Retina (tissue), 1 donor: ENCODE measurements around the gene SLC25A23.
"Not testable (repeated sequence)": the region's sequence is repeated elsewhere in the genome, so short reads cannot be mapped to it uniquely, and the experiment has no call there.

Source experiments
- DNase-seq: peaks from one replicate; pipeline ENCODE4 v3.0.0-alpha.2; 2016

The SLC25A23 gene

GRCh38 chr19:6453951-6454565 lies 5.5 kb downstream of the SLC25A23 start:
- no peak for DNase-seq

DNA sequence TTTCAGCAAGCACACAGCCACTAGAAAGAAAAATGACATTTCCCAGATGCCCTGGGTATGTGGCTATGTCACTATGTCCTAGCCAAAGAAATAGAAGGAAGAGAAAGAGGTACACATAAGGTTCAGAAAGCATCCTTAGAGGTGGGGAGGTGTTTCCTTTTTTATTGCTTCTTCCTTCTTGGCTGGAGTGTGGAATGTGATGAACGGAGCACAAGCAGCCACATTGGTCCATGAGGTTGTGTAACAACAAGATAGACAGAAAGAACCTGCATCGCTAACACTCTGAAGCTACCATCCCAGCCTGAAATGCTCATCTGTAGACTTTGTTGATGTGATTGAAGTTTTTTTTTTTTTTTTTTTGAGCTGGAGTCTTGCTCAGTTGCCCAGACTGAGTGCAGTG lies 6.7 kb downstream of the SLC25A23 start:
- no peak for DNase-seq

GRCh38 chr19:6452223-6452614 lies 7.4 kb downstream of the SLC25A23 start:
- DNase-seq = no peak

- no peak for DNase-seq
These were observed 7.9 kb downstream of the SLC25A23 start for GRCh38 chr19:6451583-6452222.

DNA sequence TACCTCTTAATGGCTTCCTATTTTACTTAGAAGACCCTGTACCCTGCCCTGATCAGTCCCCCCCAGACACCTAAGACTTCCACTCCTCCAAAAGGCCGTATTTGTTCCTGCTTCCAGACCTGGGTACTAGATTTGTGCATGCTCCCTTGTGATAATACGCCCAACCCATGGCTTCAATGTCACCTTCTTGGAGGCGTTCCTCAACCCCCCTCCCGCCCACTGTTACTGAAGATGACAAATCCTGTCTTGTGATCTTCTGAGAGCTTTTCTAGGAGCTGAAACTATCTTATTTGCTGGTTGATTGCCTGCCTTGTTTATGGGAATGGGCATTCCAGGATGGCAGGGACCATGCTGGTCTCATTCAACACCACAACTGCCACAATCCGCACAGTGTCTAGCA lies 9.4 kb downstream of the SLC25A23 start:
- DNase-seq = no peak

- DNase-seq = no peak
These were observed 11.5 kb downstream of the SLC25A23 start for GRCh38 chr19:6448045-6448444.

- DNase-seq = no peak
These were observed 13.1 kb downstream of the SLC25A23 start for GRCh38 chr19:6446452-6446851.

GRCh38 chr19:6443986-6444385 lies 15.6 kb downstream of the SLC25A23 start:
- no peak for DNase-seq

GRCh38 chr19:6442087-6442688 lies 17.4 kb downstream of the SLC25A23 start:
- DNase-seq = no peak

GRCh38 chr19:6440905-6441304 lies 18.7 kb downstream of the SLC25A23 start:
- no peak for DNase-seq

DNA sequence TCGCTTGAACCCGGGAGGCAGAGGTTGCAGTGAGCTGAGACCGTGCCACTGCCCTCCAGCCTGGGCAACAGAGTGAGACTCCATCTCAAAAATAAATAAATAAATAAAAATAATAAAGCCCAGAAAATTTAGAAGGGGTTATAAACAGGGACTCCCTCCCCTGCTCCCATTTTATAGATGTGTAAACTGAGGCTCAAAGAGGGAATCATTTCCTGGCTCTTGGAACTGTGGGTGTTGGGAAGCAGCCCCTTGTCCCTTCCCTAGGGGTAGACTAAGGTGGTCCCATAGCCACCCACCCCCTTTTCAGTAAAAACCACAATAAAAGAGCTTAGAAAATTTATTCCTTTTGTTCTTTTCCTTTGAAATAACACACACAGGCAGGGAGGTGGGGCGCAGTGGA lies 19.8 kb downstream of the SLC25A23 start:
- no peak for DNase-seq

- no peak for DNase-seq
These were observed 25.9 kb downstream of the SLC25A23 start, which contains the start of gene SLC25A41 for GRCh38 chr19:6433663-6434062. Gene SLC25A41 (minus strand): TSS chr19:6433763. CDS start chr19:6433693, 70 bp downstream.

GRCh38 chr19:6433165-6433564 lies 26.4 kb downstream of the SLC25A23 start:
- no peak for DNase-seq

- no peak for DNase-seq
These were observed 27.7 kb downstream of the SLC25A23 start for GRCh38 chr19:6431891-6432290.

- no peak for DNase-seq
These were observed 30.0 kb downstream of the SLC25A23 start for GRCh38 chr19:6429419-6430221.

GRCh38 chr19:6428692-6429418 lies 30.7 kb downstream of the SLC25A23 start:
- DNase-seq = not testable (repeated sequence)

DNA sequence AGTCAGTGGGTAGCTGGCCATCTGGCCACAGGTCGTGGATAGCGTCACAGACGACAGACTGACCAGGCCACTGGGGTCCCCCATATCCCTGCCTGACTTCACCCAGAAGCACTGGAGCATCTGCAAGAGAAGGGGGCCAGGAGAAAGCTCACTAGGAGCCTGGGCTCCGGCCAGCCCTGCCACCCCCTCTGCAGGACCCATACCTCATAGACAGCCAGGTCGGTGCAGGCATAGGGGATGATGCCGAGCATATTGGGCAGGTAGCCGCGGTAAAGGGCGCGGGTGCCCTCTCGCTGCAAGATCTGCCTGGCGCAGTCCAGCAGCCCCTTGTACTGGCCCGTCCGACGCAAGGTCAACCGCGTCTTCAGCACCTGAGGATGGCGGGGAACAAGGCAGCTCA lies 32.5 kb downstream of the SLC25A23 start:
- no peak for DNase-seq

- DNase-seq = no peak
These were observed 33.6 kb downstream of the SLC25A23 start for GRCh38 chr19:6425732-6426620.

DNA sequence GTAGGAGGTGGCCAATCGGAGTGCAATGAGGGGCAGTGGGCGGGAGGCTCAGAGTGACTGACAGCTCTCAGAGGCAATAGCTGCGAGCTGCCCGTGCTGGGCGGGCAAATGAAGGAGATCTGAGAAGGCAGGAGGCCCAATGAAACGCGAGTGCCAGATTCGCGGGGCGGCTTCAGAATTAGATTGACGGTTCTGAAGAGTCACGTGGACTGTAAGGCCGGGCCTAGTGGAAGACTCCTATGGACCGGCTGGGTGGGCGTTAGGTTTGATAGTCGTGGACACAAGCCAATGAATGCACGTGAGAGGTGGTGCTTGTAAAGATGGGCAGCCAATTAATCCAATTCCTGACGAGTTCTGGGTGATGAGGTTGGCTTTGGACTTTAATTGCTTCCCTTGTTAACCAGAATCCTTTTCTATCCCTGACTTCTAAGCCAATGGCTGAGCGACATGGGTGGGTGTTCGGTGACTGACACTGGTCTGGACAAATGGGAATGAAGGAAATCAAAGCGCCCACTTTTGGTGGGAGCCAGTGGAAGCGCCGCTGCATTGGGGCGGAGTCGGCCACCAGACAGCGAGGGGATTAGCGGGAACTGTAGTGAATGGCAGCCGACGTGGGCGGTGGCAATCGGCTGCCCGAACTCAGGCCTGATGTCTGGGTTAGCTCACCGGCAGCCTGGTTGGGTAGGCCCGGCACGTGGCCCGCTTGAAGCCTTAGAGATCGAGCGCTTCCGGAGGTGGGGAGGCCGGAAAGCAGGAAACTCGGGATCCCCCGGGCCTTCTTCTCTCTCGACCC lies 34.5 kb downstream of the SLC25A23 start:
- DNase-seq = peak; percentile 98

GRCh38 chr19:6424195-6424938 lies 35.2 kb downstream of the SLC25A23 start, which contains the start of gene KHSRP:
Gene KHSRP (minus strand): TSS chr19:6424811. CDS start chr19:6424701, 110 bp downstream.
- no peak for DNase-seq
